Loucy (cell line): Measurements from ENCODE around the gene SLC9A1.

Experiments
- EZH2phosphoT487 ChIP-seq: fragments of 200-600 bp; IDR thresholded peaks from 2 replicates; pipeline ENCODE4 v1.6.1; 2018; ENCODE audit warnings: antibody characterized with exemption, mild to moderate bottlenecking, moderate library complexity, borderline replicate concordance
- TF ChIP-seq, protein P1 (sequence below): fragments of 200-600 bp; sonication (generic); conservative IDR thresholded peaks from 2 replicates; pipeline ENCODE4 v1.5.1; 2014; ENCODE audit warnings: mild to moderate bottlenecking, antibody characterized with exemption, low read length

GRCh38 chr1:27108588-27108987 lies 46.3 kb downstream of the SLC9A1 start:
- TF ChIP-seq, protein P1, sequence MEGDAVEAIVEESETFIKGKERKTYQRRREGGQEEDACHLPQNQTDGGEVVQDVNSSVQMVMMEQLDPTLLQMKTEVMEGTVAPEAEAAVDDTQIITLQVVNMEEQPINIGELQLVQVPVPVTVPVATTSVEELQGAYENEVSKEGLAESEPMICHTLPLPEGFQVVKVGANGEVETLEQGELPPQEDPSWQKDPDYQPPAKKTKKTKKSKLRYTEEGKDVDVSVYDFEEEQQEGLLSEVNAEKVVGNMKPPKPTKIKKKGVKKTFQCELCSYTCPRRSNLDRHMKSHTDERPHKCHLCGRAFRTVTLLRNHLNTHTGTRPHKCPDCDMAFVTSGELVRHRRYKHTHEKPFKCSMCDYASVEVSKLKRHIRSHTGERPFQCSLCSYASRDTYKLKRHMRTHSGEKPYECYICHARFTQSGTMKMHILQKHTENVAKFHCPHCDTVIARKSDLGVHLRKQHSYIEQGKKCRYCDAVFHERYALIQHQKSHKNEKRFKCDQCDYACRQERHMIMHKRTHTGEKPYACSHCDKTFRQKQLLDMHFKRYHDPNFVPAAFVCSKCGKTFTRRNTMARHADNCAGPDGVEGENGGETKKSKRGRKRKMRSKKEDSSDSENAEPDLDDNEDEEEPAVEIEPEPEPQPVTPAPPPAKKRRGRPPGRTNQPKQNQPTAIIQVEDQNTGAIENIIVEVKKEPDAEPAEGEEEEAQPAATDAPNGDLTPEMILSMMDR, result no peak
- no peak for TF ChIP-seq EZH2phosphoT487
